NB4 (cell line): ENCODE data around the gene MACROD2.
A peak's percentile ranks its signal among the peaks of the same experiment; 100 is the strongest.

Experiments used
- DNase-seq: peaks from one replicate; pipeline ENCODE4 v3.0.0; 2010; ENCODE audit warnings: low read depth
- H3K4me3 ChIP-seq: one replicate; pipeline ENCODE4 v1.5.1; 2011; ENCODE audit warnings: mild to moderate bottlenecking, low read depth, low read length, moderate library complexity
- CTCF ChIP-seq: IDR thresholded peaks from one replicate; pipeline ENCODE4 v1.5.1; 2012; ENCODE audit warnings: low read depth, low read length
- MAX ChIP-seq: IDR thresholded peaks from 2 replicates; pipeline ENCODE4 v1.6.1; 2011; ENCODE audit warnings: low read depth, low read length
- MYC ChIP-seq: IDR thresholded peaks from 2 replicates; pipeline ENCODE4 v1.6.1; 2011; ENCODE audit warnings: low read depth, low read length
- POLR2A ChIP-seq: IDR thresholded peaks from 2 replicates; pipeline ENCODE4 v1.6.1; 2011; ENCODE audit warnings: mild to moderate bottlenecking; ENCODE audit not compliant: insufficient read length; ENCODE audit errors: extremely low read depth

Gene MACROD2

GRCh38 chr20:16014436-16014835 lies 2019.1 kb downstream of the MACROD2 start:
- H3K4me3 ChIP-seq, result no peak overlapping the region
- TF ChIP-seq MAX (no peak), CTCF (no peak), MYC (no peak), POLR2A (no peak)
- no peak for DNase-seq

GRCh38 chr20:16017656-16018055 lies 2022.3 kb downstream of the MACROD2 start:
- no peak for DNase-seq
- H3K4me3 ChIP-seq, result no peak overlapping the region
- no peak for TF ChIP-seq MYC
- TF ChIP-seq CTCF, result no peak
- no peak for TF ChIP-seq POLR2A
- no peak for TF ChIP-seq MAX

- no peak for TF ChIP-seq CTCF
- TF ChIP-seq MYC, result no peak
- no peak for TF ChIP-seq POLR2A
- no peak for TF ChIP-seq MAX
- H3K4me3 ChIP-seq, result no peak overlapping the region
- DNase-seq, result no peak
Measured at GRCh38 chr20:16018881-16019280, 2023.6 kb downstream of the MACROD2 start.

- TF ChIP-seq MAX (no peak), MYC (no peak), POLR2A (no peak), CTCF (no peak)
- no peak overlapping the region for H3K4me3 ChIP-seq
- peak; percentile 6 for DNase-seq
Measured at GRCh38 chr20:16020971-16021370, 2025.7 kb downstream of the MACROD2 start.

GRCh38 chr20:16025084-16025483 lies 2029.8 kb downstream of the MACROD2 start:
- no peak for TF ChIP-seq MAX
- no peak for TF ChIP-seq MYC
- no peak for TF ChIP-seq POLR2A
- no peak for TF ChIP-seq CTCF
- no peak for DNase-seq
- no peak overlapping the region for H3K4me3 ChIP-seq

GRCh38 chr20:16027686-16028085 lies 2032.4 kb downstream of the MACROD2 start:
- H3K4me3 ChIP-seq, result no peak overlapping the region
- no peak for DNase-seq
- TF ChIP-seq MYC, result no peak
- TF ChIP-seq MAX, result no peak
- no peak for TF ChIP-seq CTCF
- no peak for TF ChIP-seq POLR2A
